ENCODE measurements around the gene ZNRF3. TPM values are rescaled to one million over a fixed set of nuclear protein-coding genes. Genes with fewer than 3 reads are reported as not detected.

Gene ZNRF3
- total and polyA plus RNA-seq, 2 donors (not counting 1 experiment from before 2014, with no cell fraction given), result 0.21 to 0.71 TPM

GRCh38 chr22:29090039-29090438 lies 206.7 kb downstream of the ZNRF3 start:
- Mint-ChIP-seq H3K27me3 (peaks cover 33% of the 10 kb centered on the region), H3K27ac (no peak overlapping the region), H3K4me3 (no peak overlapping the region), H3K4me1 (no peaks in the 10 kb centered on the region), H3K9me3 (ENCODE audit: insufficient read depth) (no peaks in the 10 kb centered on the region)
- 80% methylated on average over 1 of the region's 3 CpGs for WGBS (ENCODE audit: insufficient coverage)
- Histone ChIP-seq H4K20me1 (ENCODE audit: control insufficient read depth, insufficient read depth, low read length, poor library complexity, severe bottlenecking) (no peaks in the 10 kb centered on the region), H3K4me2 (replicated peaks; ENCODE audit: low read depth, low read length, poor library complexity, severe bottlenecking) (no peak overlapping the region), H3K9me3 (ENCODE audit: control extremely low read depth in 1 of 3, control insufficient read depth in 2 of 3, insufficient read depth in 1 of 3, low read length in 2 of 3) (no peaks in the 10 kb centered on the region), H3K9ac (ENCODE audit: low read length) (no peak overlapping the region), H3K27me3 (replicated peaks in 1 of 4; ENCODE audit: control extremely low read depth in 1 of 4, control insufficient read depth in 3 of 4, insufficient read depth in 4 of 4, low read length in 3 of 4) (peaks cover 0 to 8% (median 1%) of the 10 kb centered on the region in 4 experiments), H3K36me3 (replicated peaks in 1 of 2; ENCODE audit: control extremely low read depth in 1 of 2, control insufficient read depth in 1 of 2, extremely low read depth in 1 of 2, insufficient read depth in 2 of 2, low read length in 1 of 2) (no peaks in the 10 kb centered on the region), H2AFZ (ENCODE audit: insufficient read depth, low read depth, low read length, poor library complexity, severe bottlenecking) (no peak overlapping the region), H3K27ac (ENCODE audit: low read length in 2 of 2) (no peak overlapping the region), H3K4me1 (ENCODE audit: control insufficient read depth in 2 of 2, insufficient read depth in 2 of 2, low read length in 2 of 2) (no peaks in the 10 kb centered on the region), H3K79me2 (ENCODE audit: control insufficient read depth, insufficient read depth, low read length) (no peaks in the 10 kb centered on the region), H3K4me3 (ENCODE audit: control extremely low read depth in 1 of 5, extremely low read depth in 1 of 5, insufficient read depth in 1 of 5, low read depth in 2 of 5, low read length in 4 of 5) (no peak overlapping the region)
- ATAC-seq (ENCODE audit: low read depth), result no peak
- POLR2A ChIA-PET, result no interaction called here
- no peak for TF ChIP-seq CTCF (IDR thresholded peaks at IDR 0.05)
- TF ChIP-seq EZH2 (IDR thresholded peaks at IDR 0.05; ENCODE audit: borderline replicate concordance, insufficient read depth, low read depth, low read length, poor library complexity, severe bottlenecking), result no peak
- DNase-seq, result no peak
- CTCF ChIA-PET, result no interaction called here
- intact Hi-C loops (cut with micrococcal nuclease), result no loop called here

- 67% methylated on average over 1 of the region's 4 CpGs for WGBS (ENCODE audit: insufficient coverage)
- H3K27ac Mint-ChIP-seq, result no peak overlapping the region
Measured at GRCh38 chr22:29092243-29092642, 208.9 kb downstream of the ZNRF3 start.

More at GRCh38 chr22:29092243-29092642, 208.9 kb downstream of the ZNRF3 start:
- Histone ChIP-seq H3K4me2 (replicated peaks; ENCODE audit: low read depth, low read length, poor library complexity, severe bottlenecking) (no peak overlapping the region), H4K20me1 (ENCODE audit: control insufficient read depth, insufficient read depth, low read length, poor library complexity, severe bottlenecking) (no peaks in the 10 kb centered on the region), H2AFZ (ENCODE audit: insufficient read depth, low read depth, low read length, poor library complexity, severe bottlenecking) (no peak overlapping the region), H3K36me3 (replicated peaks in 1 of 2; ENCODE audit: control extremely low read depth in 1 of 2, control insufficient read depth in 1 of 2, extremely low read depth in 1 of 2, insufficient read depth in 2 of 2, low read length in 1 of 2) (no peaks in the 10 kb centered on the region), H3K4me3 (ENCODE audit: control extremely low read depth in 1 of 5, extremely low read depth in 1 of 5, insufficient read depth in 1 of 5, low read depth in 2 of 5, low read length in 4 of 5) (no peak overlapping the region), H3K27ac (ENCODE audit: low read length in 2 of 2) (no peak overlapping the region), H3K79me2 (ENCODE audit: control insufficient read depth, insufficient read depth, low read length) (no peaks in the 10 kb centered on the region), H3K9ac (ENCODE audit: low read length) (no peak overlapping the region), H3K27me3 (replicated peaks in 1 of 4; ENCODE audit: control extremely low read depth in 1 of 4, control insufficient read depth in 3 of 4, insufficient read depth in 4 of 4, low read length in 3 of 4) (peaks cover 0 to 9% (median 3%) of the 10 kb centered on the region in 4 experiments), H3K9me3 (ENCODE audit: control extremely low read depth in 1 of 3, control insufficient read depth in 2 of 3, insufficient read depth in 1 of 3, low read length in 2 of 3) (no peaks in the 10 kb centered on the region), H3K4me1 (ENCODE audit: control insufficient read depth in 2 of 2, insufficient read depth in 2 of 2, low read length in 2 of 2) (no peaks in the 10 kb centered on the region)
- peaks cover 33% of the 10 kb centered on the region for H3K27me3 Mint-ChIP-seq
- TF ChIP-seq CTCF (IDR thresholded peaks at IDR 0.05) (no peak), EZH2 (IDR thresholded peaks at IDR 0.05; ENCODE audit: borderline replicate concordance, insufficient read depth, low read depth, low read length, poor library complexity, severe bottlenecking) (no peak)
- no peaks in the 10 kb centered on the region for H3K9me3 Mint-ChIP-seq (ENCODE audit: insufficient read depth)
- no peaks in the 10 kb centered on the region for H3K4me1 Mint-ChIP-seq
- no peak for DNase-seq
- intact Hi-C loops (cut with micrococcal nuclease), result no loop called here
- no peak overlapping the region for H3K4me3 Mint-ChIP-seq
- CTCF ChIA-PET, result no interaction called here
- POLR2A ChIA-PET, result no interaction called here
- ATAC-seq (ENCODE audit: low read depth), result no peak
